Panc1 (cell line): ENCODE measurements around the gene ENOX1. TPM values are rescaled to one million over a fixed set of nuclear protein-coding genes. Genes with fewer than 3 reads are reported as not detected.

Experiments
- ATAC-seq: fragments of 200-7000 bp; cut with Tn5 transposase; 2 replicates; pipeline ENCODE4 v1.9.1; 2020; ENCODE audit warnings: mild to moderate bottlenecking, moderate library complexity
- BruUV-seq: library from RNA; stranded (reverse); fragments of 400-500 nt; replicated peaks from 2 replicates; lab custom pipeline; 2021; lab: Mats Ljungman, UMichigan
- CTCF ChIA-PET: fragments of 300-600 bp; sonication (Branson Sonifier 250); formaldehyde crosslinking; loops from one replicate; lab custom pipeline; 2022; ENCODE audit warnings: antibody characterized with exemption; lab: Charles Lee
- POLR2A ChIA-PET: fragments of 300-600 bp; sonication (Branson Sonifier 250); formaldehyde crosslinking; loops from one replicate; lab custom pipeline; 2022; ENCODE audit warnings: antibody characterized with exemption; lab: Charles Lee
- DNase-seq: peaks from one replicate; pipeline ENCODE4 v3.0.0-alpha.2; 2010; ENCODE audit warnings: low read depth, low spot score
- H3K27ac ChIP-seq: 2 replicates; pipeline ENCODE4 v1.5.1; 2011; ENCODE audit warnings: mild to moderate bottlenecking, low read length, inconsistent platforms
- H3K27me3 ChIP-seq: fragments of 200-500 bp; sonication (Bioruptor generic); 2 replicates; pipeline ENCODE4 v1.6.0; 2014; ENCODE audit warnings: low read length, inconsistent platforms; ENCODE audit not compliant: control insufficient read depth, insufficient read depth
- H3K36me3 ChIP-seq: fragments of 200-500 bp; sonication (Bioruptor generic); 2 replicates; pipeline ENCODE4 v1.5.1; 2014; ENCODE audit warnings: inconsistent platforms, mild to moderate bottlenecking, low read length, moderate library complexity; ENCODE audit not compliant: control insufficient read depth, insufficient read depth
- H3K4me1 ChIP-seq: 2 replicates; pipeline ENCODE4 v1.5.1; 2011; ENCODE audit warnings: inconsistent platforms, mild to moderate bottlenecking, low read length, moderate library complexity; ENCODE audit not compliant: control insufficient read depth, insufficient read depth
- H3K4me3 ChIP-seq, 2 experiments: 2 replicates each; pipeline ENCODE4 v1.5.1; 2011 to 2012; ENCODE audit warnings: low read depth in 2 of 2, low read length in 2 of 2, mild to moderate bottlenecking in 2 of 2, inconsistent platforms in 1 of 2, moderate library complexity in 1 of 2
- H3K9me3 ChIP-seq: fragments of 200-500 bp; sonication (Bioruptor generic); 2 replicates; pipeline ENCODE4 v1.5.1; 2014; ENCODE audit warnings: low read depth, mild to moderate bottlenecking, inconsistent platforms, low read length, moderate library complexity; ENCODE audit not compliant: control insufficient read depth, insufficient read depth
- POLR2AphosphoS5 ChIP-seq: IDR thresholded peaks from 2 replicates; pipeline ENCODE4 v1.6.1; 2012; ENCODE audit warnings: mild to moderate bottlenecking, low read depth, low read length, moderate library complexity
- SIN3A ChIP-seq: IDR thresholded peaks from 2 replicates; pipeline ENCODE4 v1.6.1; 2012; ENCODE audit warnings: low read depth, mild to moderate bottlenecking, low read length, moderate library complexity, borderline replicate concordance; ENCODE audit not compliant: insufficient read depth
- TCF7L2 ChIP-seq: IDR thresholded peaks from 2 replicates; pipeline ENCODE4 v1.6.1; 2011; ENCODE audit warnings: mild to moderate bottlenecking, low read depth, low read length, inconsistent platforms
- in situ Hi-C: cut with HindIII; loops from 2 replicates; pipeline ENCODE4 v1.10.0; 2016; ENCODE audit warnings: low sequenced_read_pairs, low pct_unique_long_range_greater_than_20kb
- intact Hi-C: fragments of 100-400 bp; cut with micrococcal nuclease; formaldehyde crosslinking; loops from one replicate; pipeline ENCODE4 v1.10.0; 2022; ENCODE audit not compliant: unreplicated experiment
- total RNA-seq: library from RNA; stranded (reverse); gene quantifications from one replicate; pipeline ENCODE4 v1.2.1, GENCODE V29; 2021; ENCODE audit not compliant: unreplicated experiment
- TF ChIP-seq, protein P1 (sequence below): fragments of 450-650 bp; IDR thresholded peaks from 2 replicates; pipeline ENCODE4 v1.5.1; 2017; ENCODE audit warnings: mild to moderate bottlenecking
- TF ChIP-seq, protein P2 (sequence below), 2 experiments: IDR thresholded peaks; 2 replicates each; pipeline ENCODE4 v1.6.1; 2011 to 2012; ENCODE audit warnings: low read depth in 2 of 2, control low read depth in 1 of 2, low read length in 1 of 2, mild to moderate bottlenecking in 1 of 2, moderate library complexity in 1 of 2; ENCODE audit not compliant: insufficient read depth in 1 of 2

Gene ENOX1
- total RNA-seq, 1 experiment from 2014 or later, result 0.23 TPM

DNA sequence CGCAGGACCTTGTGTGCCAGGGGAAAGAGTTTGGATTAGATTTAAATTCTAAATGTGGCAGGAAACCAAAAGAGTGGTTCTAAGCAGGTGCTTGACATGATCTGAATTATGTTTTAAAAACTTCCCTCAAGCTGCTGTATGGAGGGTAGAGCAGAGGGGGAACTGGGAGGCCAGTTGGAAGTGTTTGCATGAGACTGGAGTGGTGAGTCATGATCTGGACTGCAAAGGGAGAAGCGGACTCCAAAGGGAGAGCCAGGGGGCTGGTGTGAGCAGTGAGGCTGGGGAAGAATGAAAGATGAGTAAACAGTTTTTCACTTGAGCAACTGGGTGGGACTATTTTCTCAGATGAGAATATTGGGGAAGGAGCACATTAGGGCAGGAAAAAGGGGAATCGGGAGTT lies 557.3 kb downstream of the ENOX1 start:
- Histone ChIP-seq H3K36me3 (no peaks in the 10 kb centered on the region), H3K9me3 (no peaks in the 10 kb centered on the region), H3K27ac (no peak overlapping the region), H3K27me3 (no peaks in the 10 kb centered on the region), H3K4me3 (no peak overlapping the region), H3K4me1 (no peaks in the 10 kb centered on the region)
- no peak for DNase-seq
- POLR2A ChIA-PET, result no interaction called here
- intact Hi-C loops (no loop called here), in situ Hi-C loops (no loop called here)
- no peak for ATAC-seq
- TF ChIP-seq, protein P1, sequence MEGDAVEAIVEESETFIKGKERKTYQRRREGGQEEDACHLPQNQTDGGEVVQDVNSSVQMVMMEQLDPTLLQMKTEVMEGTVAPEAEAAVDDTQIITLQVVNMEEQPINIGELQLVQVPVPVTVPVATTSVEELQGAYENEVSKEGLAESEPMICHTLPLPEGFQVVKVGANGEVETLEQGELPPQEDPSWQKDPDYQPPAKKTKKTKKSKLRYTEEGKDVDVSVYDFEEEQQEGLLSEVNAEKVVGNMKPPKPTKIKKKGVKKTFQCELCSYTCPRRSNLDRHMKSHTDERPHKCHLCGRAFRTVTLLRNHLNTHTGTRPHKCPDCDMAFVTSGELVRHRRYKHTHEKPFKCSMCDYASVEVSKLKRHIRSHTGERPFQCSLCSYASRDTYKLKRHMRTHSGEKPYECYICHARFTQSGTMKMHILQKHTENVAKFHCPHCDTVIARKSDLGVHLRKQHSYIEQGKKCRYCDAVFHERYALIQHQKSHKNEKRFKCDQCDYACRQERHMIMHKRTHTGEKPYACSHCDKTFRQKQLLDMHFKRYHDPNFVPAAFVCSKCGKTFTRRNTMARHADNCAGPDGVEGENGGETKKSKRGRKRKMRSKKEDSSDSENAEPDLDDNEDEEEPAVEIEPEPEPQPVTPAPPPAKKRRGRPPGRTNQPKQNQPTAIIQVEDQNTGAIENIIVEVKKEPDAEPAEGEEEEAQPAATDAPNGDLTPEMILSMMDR, result no peak
- TF ChIP-seq POLR2AphosphoS5 (no peak), SIN3A (no peak), TCF7L2 (no peak)
- TF ChIP-seq, protein P2, sequence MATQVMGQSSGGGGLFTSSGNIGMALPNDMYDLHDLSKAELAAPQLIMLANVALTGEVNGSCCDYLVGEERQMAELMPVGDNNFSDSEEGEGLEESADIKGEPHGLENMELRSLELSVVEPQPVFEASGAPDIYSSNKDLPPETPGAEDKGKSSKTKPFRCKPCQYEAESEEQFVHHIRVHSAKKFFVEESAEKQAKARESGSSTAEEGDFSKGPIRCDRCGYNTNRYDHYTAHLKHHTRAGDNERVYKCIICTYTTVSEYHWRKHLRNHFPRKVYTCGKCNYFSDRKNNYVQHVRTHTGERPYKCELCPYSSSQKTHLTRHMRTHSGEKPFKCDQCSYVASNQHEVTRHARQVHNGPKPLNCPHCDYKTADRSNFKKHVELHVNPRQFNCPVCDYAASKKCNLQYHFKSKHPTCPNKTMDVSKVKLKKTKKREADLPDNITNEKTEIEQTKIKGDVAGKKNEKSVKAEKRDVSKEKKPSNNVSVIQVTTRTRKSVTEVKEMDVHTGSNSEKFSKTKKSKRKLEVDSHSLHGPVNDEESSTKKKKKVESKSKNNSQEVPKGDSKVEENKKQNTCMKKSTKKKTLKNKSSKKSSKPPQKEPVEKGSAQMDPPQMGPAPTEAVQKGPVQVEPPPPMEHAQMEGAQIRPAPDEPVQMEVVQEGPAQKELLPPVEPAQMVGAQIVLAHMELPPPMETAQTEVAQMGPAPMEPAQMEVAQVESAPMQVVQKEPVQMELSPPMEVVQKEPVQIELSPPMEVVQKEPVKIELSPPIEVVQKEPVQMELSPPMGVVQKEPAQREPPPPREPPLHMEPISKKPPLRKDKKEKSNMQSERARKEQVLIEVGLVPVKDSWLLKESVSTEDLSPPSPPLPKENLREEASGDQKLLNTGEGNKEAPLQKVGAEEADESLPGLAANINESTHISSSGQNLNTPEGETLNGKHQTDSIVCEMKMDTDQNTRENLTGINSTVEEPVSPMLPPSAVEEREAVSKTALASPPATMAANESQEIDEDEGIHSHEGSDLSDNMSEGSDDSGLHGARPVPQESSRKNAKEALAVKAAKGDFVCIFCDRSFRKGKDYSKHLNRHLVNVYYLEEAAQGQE (IDR thresholded peaks at IDR 0.05; ENCODE audit: insufficient read depth in 1 of 2, low read depth in 2 of 2, low read length in 1 of 2), result no peak
- no TSS peak for BruUV-seq
- CTCF ChIA-PET, result no interaction called here

DNA sequence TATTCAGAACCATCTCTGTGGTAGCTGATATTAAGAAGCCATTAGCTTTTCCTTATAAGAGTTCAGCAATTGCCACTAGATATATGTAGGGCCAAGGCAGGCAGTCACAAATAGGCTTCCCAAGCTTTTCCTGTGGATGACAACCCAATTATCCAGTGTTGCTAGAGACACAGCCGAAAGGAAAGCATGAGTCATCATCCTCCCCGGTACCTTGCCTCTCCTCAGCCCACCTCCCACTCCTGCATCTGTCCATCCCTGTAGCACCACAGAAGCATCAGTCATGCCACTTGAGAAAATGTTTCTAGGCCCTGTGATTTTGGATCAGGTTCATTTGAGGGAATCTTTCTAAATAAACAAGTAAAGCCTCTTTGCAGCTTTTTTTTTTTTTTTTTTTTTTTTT lies 559.1 kb downstream of the ENOX1 start:
- POLR2A ChIA-PET, result no interaction called here
- no TSS peak for BruUV-seq
- no peak overlapping the region for H3K27ac ChIP-seq
- H3K9me3 ChIP-seq, result no peaks in the 10 kb centered on the region
- H3K36me3 ChIP-seq, result no peaks in the 10 kb centered on the region
- no peak overlapping the region for H3K4me3 ChIP-seq
- TF ChIP-seq, protein P2 (IDR thresholded peaks at IDR 0.05; ENCODE audit: insufficient read depth in 1 of 2, low read depth in 2 of 2, low read length in 1 of 2), result no peak
- TF ChIP-seq POLR2AphosphoS5 (no peak), SIN3A (no peak)
- TF ChIP-seq, protein P1, result no peak
- in situ Hi-C loops (no loop called here), intact Hi-C loops (no loop called here)
- H3K4me1 ChIP-seq, result no peaks in the 10 kb centered on the region
- no peaks in the 10 kb centered on the region for H3K27me3 ChIP-seq
- ATAC-seq (no peak), DNase-seq (no peak)
- CTCF ChIA-PET, result no interaction called here
